HCT116 (cell line): ENCODE data around the gene LRRC7. TPM values are rescaled to one million over a fixed set of nuclear protein-coding genes. Genes with fewer than 3 reads are reported as not detected.

Experiments
- ATAC-seq: fragments of 200-7000 bp; cut with Tn5 transposase; 2 replicates; pipeline ENCODE4 v1.9.1; 2020; ENCODE audit warnings: mild to moderate bottlenecking, moderate library complexity
- BruUV-seq: library from RNA; stranded (reverse); fragments of 400-500 nt; replicated peaks from 2 replicates; lab custom pipeline; 2021; lab: Mats Ljungman, UMichigan
- CTCF ChIA-PET: fragments of 300-600 bp; sonication (Branson Sonifier 250); formaldehyde crosslinking; loops from one replicate; lab custom pipeline; 2021; ENCODE audit warnings: antibody characterized with exemption; lab: Charles Lee
- POLR2A ChIA-PET: fragments of 300-600, 350-600 bp; sonication (Branson Sonifier 250); formaldehyde crosslinking; loops from one replicate; lab custom pipeline; 2021; ENCODE audit warnings: antibody characterized with exemption; lab: Charles Lee
- RAD21 ChIA-PET, 2 experiments: fragments of 300-600 bp; sonication (Branson Sonifier 250); formaldehyde crosslinking; loops; one replicate each; lab custom pipeline; 2023; ENCODE audit warnings: low total read pairs in 2 of 2; ENCODE audit not compliant: uncharacterized antibody in 2 of 2, unreplicated experiment in 2 of 2, low non-redundant PET in 1 of 2; lab: Charles Lee
- DNase-seq: peaks from one replicate; pipeline ENCODE4 v3.0.0-alpha.2; 2010; ENCODE audit warnings: low read depth, low spot score
- H2AFZ ChIP-seq: fragments of 200-600 bp; shearing (Covaris generic), sonication (generic); 2 replicates; pipeline ENCODE4 v1.6.1; 2017; ENCODE audit warnings: low read depth, mixed run types, mixed read lengths, antibody characterized with exemption, low read length; ENCODE audit not compliant: poor library complexity, severe bottlenecking
- H3K27ac ChIP-seq: 2 replicates; pipeline ENCODE4 v1.5.1; 2012; ENCODE audit warnings: low read depth, low read length
- H3K27me3 ChIP-seq: fragments of 200-600 bp; sonication (generic); 2 replicates; pipeline ENCODE4 v1.6.1; 2016; ENCODE audit warnings: mixed run types, low read length, mixed read lengths; ENCODE audit not compliant: insufficient read depth
- H3K36me3 ChIP-seq, 2 experiments: fragments of 200-500 bp in 1 of 2; fragments of 200-600 bp in 1 of 2; sonication (Bioruptor generic) in 1 of 2; sonication (generic) in 1 of 2; 2 replicates each; pipeline versions ENCODE4 v1.5.1 to v1.6.1; 2014 to 2016; ENCODE audit warnings: low read length in 2 of 2, inconsistent platforms in 1 of 2, mixed read lengths in 1 of 2, mixed run types in 1 of 2; ENCODE audit not compliant: insufficient read depth in 2 of 2, control insufficient read depth in 1 of 2
- H3K4me1 ChIP-seq, 2 experiments: fragments of 200-600 bp in 1 of 2; sonication (generic) in 1 of 2; 2 replicates each; pipeline versions ENCODE4 v1.5.1 to v1.6.1; 2012 to 2017; ENCODE audit warnings: low read length in 2 of 2, inconsistent platforms in 1 of 2, mild to moderate bottlenecking in 1 of 2, mixed read lengths in 1 of 2, mixed run types in 1 of 2, moderate library complexity in 1 of 2; ENCODE audit not compliant: insufficient read depth in 2 of 2, control insufficient read depth in 1 of 2
- H3K4me2 ChIP-seq: fragments of 200-600 bp; sonication (generic); 2 replicates; pipeline ENCODE4 v1.6.1; 2017; ENCODE audit warnings: mixed run types, low read length, mixed read lengths
- H3K4me3 ChIP-seq, 2 experiments: fragments of 200-600 bp in 1 of 2; sonication (generic) in 1 of 2; replicated peaks in 1 of 2; 2 replicates each; pipeline ENCODE4 v1.5.1; 2011 to 2016; ENCODE audit warnings: low read length in 2 of 2, control low read depth in 1 of 2, low read depth in 1 of 2, mild to moderate bottlenecking in 1 of 2, mixed read lengths in 1 of 2, mixed run types in 1 of 2
- H3K79me2 ChIP-seq: fragments of 200-600 bp; sonication (generic); 2 replicates; pipeline ENCODE4 v1.6.1; 2017; ENCODE audit warnings: mild to moderate bottlenecking, mixed run types, low read length, moderate library complexity, mixed read lengths; ENCODE audit not compliant: insufficient read depth
- H3K9ac ChIP-seq: fragments of 200-600 bp; sonication (generic); 2 replicates; pipeline ENCODE4 v1.6.1; 2016; ENCODE audit warnings: low read length, mixed read lengths
- H3K9me2 ChIP-seq: fragments of 200-600 bp; sonication (generic), shearing (Covaris generic); 2 replicates; pipeline ENCODE4 v1.6.1; 2017; ENCODE audit warnings: mixed run types, mild to moderate bottlenecking, moderate library complexity; ENCODE audit not compliant: insufficient read depth
- H3K9me3 ChIP-seq, 2 experiments: fragments of 200-500 bp in 1 of 2; fragments of 200-600 bp in 1 of 2; sonication (Bioruptor generic) in 1 of 2; sonication (generic) in 1 of 2; 2 replicates each; pipeline ENCODE4 v1.6.1; 2014 to 2017; ENCODE audit warnings: low read length in 2 of 2, mixed read lengths in 2 of 2, inconsistent platforms in 1 of 2, low read depth in 1 of 2, mild to moderate bottlenecking in 1 of 2, mixed run types in 1 of 2, moderate library complexity in 1 of 2; ENCODE audit not compliant: control insufficient read depth in 1 of 2, insufficient read depth in 1 of 2
- H4K20me1 ChIP-seq: fragments of 200-600 bp; sonication (generic), shearing (Covaris generic); 2 replicates; pipeline ENCODE4 v1.6.1; 2017; ENCODE audit warnings: mixed run types, mild to moderate bottlenecking, moderate library complexity; ENCODE audit not compliant: insufficient read depth
- ATF3 ChIP-seq: IDR thresholded peaks from 2 replicates; pipeline ENCODE4 v1.6.1; 2012
- CTCF ChIP-seq, 3 experiments: fragments of 200-600 bp in 1 of 3; sonication (generic) in 1 of 3; IDR thresholded peaks in 2 of 3; conservative IDR thresholded peaks in 1 of 3; 2 replicates each; pipeline ENCODE4 v1.5.1; 2012 to 2017; ENCODE audit warnings: low read depth in 2 of 3, low read length in 2 of 3, antibody characterized with exemption in 1 of 3, borderline replicate concordance in 1 of 3, control low read depth in 1 of 3, mild to moderate bottlenecking in 1 of 3, mixed read lengths in 1 of 3, mixed run types in 1 of 3, moderate library complexity in 1 of 3; ENCODE audit not compliant: insufficient read depth in 1 of 3
- EGR1 ChIP-seq: IDR thresholded peaks from 2 replicates; pipeline ENCODE4 v1.6.1; 2012; ENCODE audit warnings: low read depth
- EZH2phosphoT487 ChIP-seq: fragments of 200-600 bp; IDR thresholded peaks from 2 replicates; pipeline ENCODE4 v1.6.1; 2018; ENCODE audit warnings: antibody characterized with exemption, borderline replicate concordance
- MAX ChIP-seq: IDR thresholded peaks from 2 replicates; pipeline ENCODE4 v1.6.1; 2012
- POLR2A ChIP-seq: IDR thresholded peaks from 2 replicates; pipeline ENCODE4 v1.7.0; 2011; ENCODE audit warnings: borderline replicate concordance; ENCODE audit not compliant: insufficient read depth, insufficient read length; ENCODE audit errors: extremely low read depth
- POLR2AphosphoS5 ChIP-seq: IDR thresholded peaks from 2 replicates; pipeline ENCODE4 v1.6.1; 2011; ENCODE audit warnings: mild to moderate bottlenecking, low read depth, low read length, moderate library complexity
- RAD21 ChIP-seq: IDR thresholded peaks from 2 replicates; pipeline ENCODE4 v1.6.1; 2012; ENCODE audit warnings: low read depth, mild to moderate bottlenecking
- REST ChIP-seq: IDR thresholded peaks from 2 replicates; pipeline ENCODE4 v1.6.1; 2012; ENCODE audit warnings: low read depth
- SP1 ChIP-seq: IDR thresholded peaks from 2 replicates; pipeline ENCODE4 v1.6.1; 2012; ENCODE audit warnings: low read depth
- SRF ChIP-seq: IDR thresholded peaks from 2 replicates; pipeline ENCODE4 v1.6.1; 2012; ENCODE audit warnings: low read depth
- TCF7L2 ChIP-seq: IDR thresholded peaks from 2 replicates; pipeline ENCODE4 v1.7.0; 2011; ENCODE audit warnings: borderline replicate concordance, inconsistent platforms; ENCODE audit not compliant: insufficient read depth, insufficient read length; ENCODE audit errors: extremely low read depth
- YY1 ChIP-seq: IDR thresholded peaks from 2 replicates; pipeline ENCODE4 v1.6.1; 2011; ENCODE audit warnings: low read length, low read depth, moderate library complexity, mild to moderate bottlenecking; ENCODE audit not compliant: insufficient replicate concordance; ENCODE audit errors: extremely low read depth
- ZBTB33 ChIP-seq: IDR thresholded peaks from 2 replicates; pipeline ENCODE4 v1.6.1; 2011; ENCODE audit warnings: mild to moderate bottlenecking, low read length, moderate library complexity; ENCODE audit not compliant: insufficient replicate concordance; ENCODE audit errors: extremely low read depth
- intact Hi-C: fragments of 100-400 bp; cut with micrococcal nuclease; formaldehyde crosslinking; loops from 2 replicates; pipeline ENCODE4 v1.10.0; 2022
- total RNA-seq: library from RNA; stranded (reverse); gene quantifications from one replicate; pipeline ENCODE4 v1.2.1, GENCODE V29; 2021; ENCODE audit not compliant: unreplicated experiment

Gene LRRC7
- total RNA-seq, 1 experiment from 2014 or later, result not detected

GRCh38 chr1:69643266-69643665 is 75.5 kb downstream of the LRRC7 start:
- Histone ChIP-seq H3K4me2 (no peak overlapping the region), H3K27ac (no peak overlapping the region), H3K27me3 (peaks cover 12% of the 10 kb centered on the region; the same call in 1 of the 2 replicates), H3K9ac (no peak overlapping the region), H3K9me3 (no peaks in the 10 kb centered on the region), H3K4me1 (no peaks in the 10 kb centered on the region), H4K20me1 (no peaks in the 10 kb centered on the region), H2AFZ (no peak overlapping the region), H3K4me3 (no peak overlapping the region), H3K79me2 (no peaks in the 10 kb centered on the region), H3K9me2 (no peaks in the 10 kb centered on the region), H3K36me3 (no peaks in the 10 kb centered on the region)
- ChIA-PET POLR2A (no interaction called here), RAD21 (no interaction called here), CTCF (no interaction called here)
- no peak for ATAC-seq
- TF ChIP-seq REST (no peak), ATF3 (no peak), CTCF (IDR thresholded peaks at IDR 0.05 in 2 of 3, conservative IDR thresholded peaks at IDR 0.05 in 1 of 3; ENCODE audit: borderline replicate concordance in 1 of 3, insufficient read depth in 1 of 3, low read depth in 2 of 3, low read length in 2 of 3) (no peak), EGR1 (no peak), MAX (no peak), POLR2AphosphoS5 (no peak), SRF (no peak), ZBTB33 (no peak), TCF7L2 (no peak), POLR2A (no peak), RAD21 (no peak), YY1 (no peak), SP1 (no peak), EZH2phosphoT487 (no peak)
- no peak for DNase-seq
- BruUV-seq, result no TSS peak
- intact Hi-C loops, result no loop called here
